ENCODE measurements around the gene ZNF440. TPM values are rescaled to one million over a fixed set of nuclear protein-coding genes. Genes with fewer than 3 reads are reported as not detected.

ZNF440 gene
- total RNA-seq, 1 experiment from 2014 or later = 11.4 TPM

- POLR2A ChIA-PET = no interaction called here
- CTCF ChIA-PET = no interaction called here
- BruUV-seq (replicated peaks) = no TSS peak
- RAD21 ChIA-PET (ENCODE audit: low non-redundant PET in 1 of 2, low total read pairs in 2 of 2, uncharacterized antibody in 2 of 2, unreplicated experiment in 2 of 2) = no interaction called here
- ATAC-seq (no peak), DNase-seq (ENCODE audit: low read depth, low spot score) (no peak)
- Histone ChIP-seq H3K79me2 (ENCODE audit: insufficient read depth, low read length) (no peaks in the 10 kb centered on the region), H3K4me2 (ENCODE audit: low read length) (no peak overlapping the region), H3K9me3 (ENCODE audit: control insufficient read depth in 1 of 2, insufficient read depth in 1 of 2, low read depth in 1 of 2, low read length in 2 of 2) (no peaks in the 10 kb centered on the region; a peak in 1 of 4 replicates), H3K9ac (ENCODE audit: low read length) (no peak overlapping the region), H2AFZ (ENCODE audit: low read depth, low read length, poor library complexity, severe bottlenecking) (no peak overlapping the region), H3K4me1 (ENCODE audit: control insufficient read depth in 1 of 2, insufficient read depth in 2 of 2, low read length in 2 of 2) (no peaks in the 10 kb centered on the region), H3K9me2 (ENCODE audit: insufficient read depth) (no peaks in the 10 kb centered on the region), H3K36me3 (ENCODE audit: control insufficient read depth in 1 of 2, insufficient read depth in 2 of 2, low read length in 2 of 2) (no peaks in the 10 kb centered on the region), H3K27ac (ENCODE audit: low read depth, low read length) (no peak overlapping the region), H3K27me3 (ENCODE audit: insufficient read depth, low read length) (no peaks in the 10 kb centered on the region), H3K4me3 (replicated peaks in 1 of 2; ENCODE audit: low read depth in 1 of 2, low read length in 2 of 2) (no peak overlapping the region), H4K20me1 (ENCODE audit: insufficient read depth) (no peaks in the 10 kb centered on the region)
- TF ChIP-seq ZNF274 (IDR thresholded peaks at IDR 0.05; ENCODE audit: low read depth, low read length) = no peak
- no peak for TF ChIP-seq FOSL1 (IDR thresholded peaks at IDR 0.05; ENCODE audit: low read depth)
- TF ChIP-seq YY1 (IDR thresholded peaks at IDR 0.05; ENCODE audit: extremely low read depth, insufficient replicate concordance, low read depth, low read length) = no peak
- intact Hi-C loops (cut with micrococcal nuclease) = no loop called here
Observed at GRCh38 chr19:11848200-11848593, 34.1 kb downstream of the ZNF440 start.

- intact Hi-C loops (cut with micrococcal nuclease) = no loop called here
- H4K20me1 ChIP-seq (ENCODE audit: insufficient read depth) = no peaks in the 10 kb centered on the region
- DNase-seq (ENCODE audit: low read depth, low spot score) (no peak), ATAC-seq (no peak)
- H2AFZ ChIP-seq (ENCODE audit: low read depth, low read length, poor library complexity, severe bottlenecking) = no peak within 1 kb of the TSS
- no TSS peak for BruUV-seq (replicated peaks)
- H3K36me3 ChIP-seq (ENCODE audit: control insufficient read depth in 1 of 2, insufficient read depth in 2 of 2, low read length in 2 of 2) = no peaks in the 10 kb centered on the region
- H3K4me2 ChIP-seq (ENCODE audit: low read length) = no peak within 1 kb of the TSS
- no peaks in the 10 kb centered on the region; a peak in 1 of 4 replicates for H3K9me3 ChIP-seq (ENCODE audit: control insufficient read depth in 1 of 2, insufficient read depth in 1 of 2, low read depth in 1 of 2, low read length in 2 of 2)
- no peaks in the 10 kb centered on the region for H3K27me3 ChIP-seq (ENCODE audit: insufficient read depth, low read length)
- no peaks in the 10 kb centered on the region for H3K79me2 ChIP-seq (ENCODE audit: insufficient read depth, low read length)
- RAD21 ChIA-PET (ENCODE audit: low non-redundant PET in 1 of 2, low total read pairs in 2 of 2, uncharacterized antibody in 2 of 2, unreplicated experiment in 2 of 2) = no interaction called here
- no peaks in the 10 kb centered on the region for H3K4me1 ChIP-seq (ENCODE audit: control insufficient read depth in 1 of 2, insufficient read depth in 2 of 2, low read length in 2 of 2)
- H3K4me3 ChIP-seq (replicated peaks in 1 of 2; ENCODE audit: low read depth in 1 of 2, low read length in 2 of 2) = no peak within 1 kb of the TSS
- CTCF ChIA-PET = no interaction called here
- H3K9me2 ChIP-seq (ENCODE audit: insufficient read depth) = no peaks in the 10 kb centered on the region
- H3K9ac ChIP-seq (ENCODE audit: low read length) = no peak within 1 kb of the TSS
- POLR2A ChIA-PET = no interaction called here
- no peak within 1 kb of the TSS for H3K27ac ChIP-seq (ENCODE audit: low read depth, low read length)
- TF ChIP-seq POLR2A (IDR thresholded peaks at IDR 0.05; ENCODE audit: borderline replicate concordance, extremely low read depth, insufficient read depth, insufficient read length) = no peak
- TF ChIP-seq EZH2 (IDR thresholded peaks at IDR 0.05) = no peak
- TF ChIP-seq CBX3 (IDR thresholded peaks at IDR 0.05; ENCODE audit: low read depth) = no peak
- TF ChIP-seq SRF (IDR thresholded peaks at IDR 0.05; ENCODE audit: low read depth) = no peak
- no peak for TF ChIP-seq TCF7L2 (IDR thresholded peaks at IDR 0.05; ENCODE audit: borderline replicate concordance, extremely low read depth, insufficient read depth, insufficient read length)
- TF ChIP-seq CTCF (IDR thresholded peaks at IDR 0.05 in 2 of 3, conservative IDR thresholded peaks at IDR 0.05 in 1 of 3; ENCODE audit: borderline replicate concordance in 1 of 3, insufficient read depth in 1 of 3, low read depth in 2 of 3, low read length in 2 of 3) = no peak
- no peak for TF ChIP-seq MAX (IDR thresholded peaks at IDR 0.05)
- no peak for TF ChIP-seq JUND (IDR thresholded peaks at IDR 0.05)
- TF ChIP-seq EGR1 (IDR thresholded peaks at IDR 0.05; ENCODE audit: low read depth) = no peak
- TF ChIP-seq ZNF274 (IDR thresholded peaks at IDR 0.05; ENCODE audit: low read depth, low read length) = no peak
- TF ChIP-seq SIN3A (IDR thresholded peaks at IDR 0.05; ENCODE audit: low read depth) = no peak
- no peak for TF ChIP-seq YY1 (IDR thresholded peaks at IDR 0.05; ENCODE audit: extremely low read depth, insufficient replicate concordance, low read depth, low read length)
Observed at GRCh38 chr19:11848594-11849469, 34.8 kb downstream of the ZNF440 start, which contains the start of gene ZNF439. TSS of gene ZNF439 (plus strand) at chr19:11848726. CDS start at chr19:11848868, 142 bp downstream.
